ENCODE measurements around the gene APBA3. TPM values are rescaled to one million over a fixed set of nuclear protein-coding genes. Genes with fewer than 3 reads are reported as not detected.

The APBA3 gene
- total RNA-seq, 2 donors from 2014 or later, result 20.0 to 35.6 TPM

GRCh38 chr19:3780786-3781304 lies 19.4 kb upstream of the APBA3 start:
- DNase-seq (no peak), ATAC-seq (no peak)
- intact Hi-C loops (cut with DNase I), result no loop called here
- Histone ChIP-seq H3K4me1 (peaks cover 2% of the 10 kb centered on the region), H3K27me3 (no peaks in the 10 kb centered on the region), H3K36me3 (replicated peaks in 1 of 2; ENCODE audit: insufficient read depth in 1 of 2, low read depth in 2 of 2) (no peaks in the 10 kb centered on the region), H3K27ac (no peak overlapping the region), H3K4me3 (no peak overlapping the region), H3K9me3 (peaks cover 0 to 23% (median 6%) of the 10 kb centered on the region in 3 donors)
- 90 to 94% methylated on average over 9 of the region's 9 CpGs for WGBS, 2 donors
- TF ChIP-seq CTCF (IDR thresholded peaks at IDR 0.05), result no peak
- no peak for TF ChIP-seq POLR2A (IDR thresholded peaks at IDR 0.05)

DNA sequence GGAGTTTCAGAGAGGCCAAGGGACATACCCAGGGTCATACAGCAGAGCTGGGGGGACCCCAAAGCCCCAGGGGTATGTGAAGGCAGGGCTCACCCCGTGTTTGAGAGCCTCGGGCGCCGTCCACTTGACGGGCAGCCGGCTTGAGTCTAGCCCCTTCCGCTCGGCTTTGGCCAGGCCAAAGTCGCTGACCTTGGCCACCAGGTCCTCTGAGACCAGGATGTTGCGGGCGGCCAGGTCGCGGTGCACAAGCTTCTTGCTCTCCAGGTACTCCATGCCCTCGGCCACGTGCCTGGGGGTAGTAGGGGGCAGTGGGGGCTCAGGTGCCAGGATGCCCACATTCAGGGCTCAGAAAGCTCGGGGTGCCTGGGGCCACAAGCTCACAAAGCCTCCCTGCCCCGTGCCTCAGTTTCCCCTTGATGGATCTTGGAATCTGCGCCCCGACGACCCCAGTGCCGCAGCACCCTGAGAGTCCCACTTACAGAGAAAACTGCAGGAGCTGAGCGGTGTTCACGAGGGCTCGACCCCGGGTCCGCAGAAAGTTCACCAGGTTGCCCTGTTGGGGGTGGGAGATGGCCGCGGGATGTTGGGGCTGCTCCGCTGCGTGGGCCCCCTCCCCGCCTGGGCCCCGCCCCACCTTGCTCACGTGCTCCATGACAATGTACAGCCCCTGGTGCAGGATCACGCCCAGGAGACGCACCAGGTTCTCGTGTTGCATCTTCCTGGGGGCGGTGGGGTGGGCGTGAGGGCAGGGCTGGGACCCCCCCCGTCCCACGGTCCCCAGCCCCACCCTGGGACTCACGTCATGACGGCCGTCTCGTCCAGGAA lies 17.6 kb upstream of the APBA3 start:
- no peak for DNase-seq
- intact Hi-C loops (cut with DNase I), result no loop called here
- WGBS, 2 donors, result 61 to 100% methylated on average over 1 to 37 of the region's 44 CpGs

GRCh38 chr19:3778104-3778867 lies 16.8 kb upstream of the APBA3 start:
- Histone ChIP-seq H3K27ac (no peak overlapping the region), H3K36me3 (replicated peaks in 1 of 2; ENCODE audit: insufficient read depth in 1 of 2, low read depth in 2 of 2) (no peaks in the 10 kb centered on the region), H3K27me3 (no peaks in the 10 kb centered on the region), H3K4me1 (no peaks in the 10 kb centered on the region), H3K4me3 (no peak overlapping the region), H3K9me3 (peaks cover 0 to 23% (median 6%) of the 10 kb centered on the region in 3 donors)
- TF ChIP-seq POLR2A (IDR thresholded peaks at IDR 0.05), result no peak
- no peak for TF ChIP-seq CTCF (IDR thresholded peaks at IDR 0.05)
- DNase-seq, result no peak
- WGBS, 2 donors, result 83 to 85% methylated on average over 7 to 32 of the region's 37 CpGs
- no peak for ATAC-seq
- intact Hi-C loops (cut with DNase I), result no loop called here

More for the DNA sequence above, 17.6 kb upstream of the APBA3 start:
- H3K4me3 ChIP-seq, result no peak overlapping the region
- H3K27ac ChIP-seq, result no peak overlapping the region
- peaks cover 0 to 23% (median 6%) of the 10 kb centered on the region in 3 donors for H3K9me3 ChIP-seq
- TF ChIP-seq CTCF (IDR thresholded peaks at IDR 0.05) (no peak), POLR2A (IDR thresholded peaks at IDR 0.05) (no peak)
- H3K36me3 ChIP-seq (replicated peaks in 1 of 2; ENCODE audit: insufficient read depth in 1 of 2, low read depth in 2 of 2), result no peaks in the 10 kb centered on the region
- no peaks in the 10 kb centered on the region for H3K27me3 ChIP-seq
- H3K4me1 ChIP-seq, result no peaks in the 10 kb centered on the region
- no peak for ATAC-seq

DNA sequence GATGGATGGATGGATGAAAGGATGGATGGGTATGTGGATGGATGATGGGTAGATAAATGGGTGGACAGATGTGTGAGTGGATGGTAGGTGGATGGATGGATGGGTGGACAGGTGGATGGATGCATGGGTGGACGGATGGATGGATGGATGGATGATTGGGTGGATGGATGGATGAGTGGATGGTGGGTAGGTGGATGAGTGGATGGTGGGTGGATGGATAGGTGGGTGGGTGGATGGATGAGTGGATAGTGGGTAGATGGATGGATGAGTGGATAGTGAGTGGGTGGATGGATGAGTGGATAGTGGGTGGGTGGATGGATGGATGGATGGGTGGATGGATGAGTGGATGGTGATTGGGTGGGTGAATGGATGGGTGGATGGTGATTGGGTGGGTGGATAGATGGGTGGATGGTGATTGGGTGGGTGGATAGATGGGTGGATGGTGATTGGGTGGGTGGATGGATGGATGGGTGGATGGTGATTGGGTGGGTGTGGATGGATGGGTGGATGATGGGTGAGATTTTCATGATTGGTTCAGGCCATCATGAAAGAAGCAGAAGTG lies 15.1 kb upstream of the APBA3 start:
- no peak for ATAC-seq
- DNase-seq, result no peak
- WGBS, 2 donors, result 77 to 88% methylated on average over 1 of the region's 1 CpG
- H3K27ac ChIP-seq, result no peak overlapping the region
- no peaks in the 10 kb centered on the region for H3K27me3 ChIP-seq
- no peaks in the 10 kb centered on the region for H3K36me3 ChIP-seq (replicated peaks in 1 of 2; ENCODE audit: insufficient read depth in 1 of 2, low read depth in 2 of 2)
- peaks cover 0 to 9% (median 2%) of the 10 kb centered on the region in 3 donors for H3K9me3 ChIP-seq
- intact Hi-C loops (cut with DNase I), result no loop called here
- H3K4me1 ChIP-seq, result no peaks in the 10 kb centered on the region
- H3K4me3 ChIP-seq, result no peak overlapping the region
- TF ChIP-seq POLR2A (IDR thresholded peaks at IDR 0.05) (no peak), CTCF (IDR thresholded peaks at IDR 0.05) (no peak)
